CD4-positive, alpha-beta T cell treated with Interleukin-10 for 1 hour (primary cell): ENCODE measurements around the gene TMPRSS4.

Experiments used
- DNase-seq: peaks from one replicate; pipeline ENCODE4 v3.0.0-alpha.2; 2020

Gene TMPRSS4

GRCh38 chr11:118076754-118077281 is at the start of gene TMPRSS4:
Gene TMPRSS4 (plus strand): TSS chr11:118077078. CDS start chr11:118077303, 225 bp downstream.
- DNase-seq = no peak

- no peak for DNase-seq
Measured at GRCh38 chr11:118027694-118028093, 49.2 kb upstream of the TMPRSS4 start.

GRCh38 chr11:118028626-118029025 is 48.3 kb upstream of the TMPRSS4 start:
- DNase-seq = no peak

GRCh38 chr11:118033443-118033842 is 43.4 kb upstream of the TMPRSS4 start:
- DNase-seq = no peak

- DNase-seq = peak; percentile 8
Measured at GRCh38 chr11:118042141-118042540, 34.7 kb upstream of the TMPRSS4 start.

GRCh38 chr11:118042796-118043195 is 34.1 kb upstream of the TMPRSS4 start:
- peak; percentile 5 for DNase-seq

- peak; percentile 36 for DNase-seq
Measured at GRCh38 chr11:118045191-118045590, 31.7 kb upstream of the TMPRSS4 start.

GRCh38 chr11:118046051-118046963 is 30.6 kb upstream of the TMPRSS4 start:
- DNase-seq = peak; percentile 72

- DNase-seq = no peak
Measured at GRCh38 chr11:118046964-118047700, 29.7 kb upstream of the TMPRSS4 start.

- DNase-seq = no peak
Measured at GRCh38 chr11:118047749-118048148, 29.1 kb upstream of the TMPRSS4 start.

- peak; percentile 24 for DNase-seq
Measured at GRCh38 chr11:118048472-118049370, 28.2 kb upstream of the TMPRSS4 start.

GRCh38 chr11:118049771-118050170 is 27.1 kb upstream of the TMPRSS4 start:
- DNase-seq = no peak

GRCh38 chr11:118050208-118050891 is 26.5 kb upstream of the TMPRSS4 start:
- DNase-seq = no peak

- no peak for DNase-seq
Measured at GRCh38 chr11:118051136-118051610, 25.7 kb upstream of the TMPRSS4 start.

GRCh38 chr11:118051611-118052461 is 25.0 kb upstream of the TMPRSS4 start:
- DNase-seq = peak; percentile 87

GRCh38 chr11:118052581-118053206 is 24.2 kb upstream of the TMPRSS4 start:
- no peak for DNase-seq

GRCh38 chr11:118054712-118055640 is 21.9 kb upstream of the TMPRSS4 start:
- DNase-seq = no peak

GRCh38 chr11:118055966-118056365 is 20.9 kb upstream of the TMPRSS4 start:
- DNase-seq = no peak

- DNase-seq = no peak
Measured at GRCh38 chr11:118056806-118057205, 20.1 kb upstream of the TMPRSS4 start.
